Stimulated activated CD4-positive, alpha-beta T cell treated with anti-CD3 and anti-CD28 coated beads, Interleukin-12 subunit alpha, Interleukin-12 subunit beta, amount 100 ng/mL, for 48 hours (primary cell): ENCODE data around the gene FRMPD1.
A peak's percentile ranks its signal among the peaks of the same experiment; 100 is the strongest.

ENCODE experiments used
- DNase-seq, 3 donors: peaks; one replicate each; pipeline ENCODE4 v3.0.0-alpha.2; 2020; ENCODE audit warnings: low read depth in 2 of 3, low spot score in 1 of 3

Gene FRMPD1

DNA sequence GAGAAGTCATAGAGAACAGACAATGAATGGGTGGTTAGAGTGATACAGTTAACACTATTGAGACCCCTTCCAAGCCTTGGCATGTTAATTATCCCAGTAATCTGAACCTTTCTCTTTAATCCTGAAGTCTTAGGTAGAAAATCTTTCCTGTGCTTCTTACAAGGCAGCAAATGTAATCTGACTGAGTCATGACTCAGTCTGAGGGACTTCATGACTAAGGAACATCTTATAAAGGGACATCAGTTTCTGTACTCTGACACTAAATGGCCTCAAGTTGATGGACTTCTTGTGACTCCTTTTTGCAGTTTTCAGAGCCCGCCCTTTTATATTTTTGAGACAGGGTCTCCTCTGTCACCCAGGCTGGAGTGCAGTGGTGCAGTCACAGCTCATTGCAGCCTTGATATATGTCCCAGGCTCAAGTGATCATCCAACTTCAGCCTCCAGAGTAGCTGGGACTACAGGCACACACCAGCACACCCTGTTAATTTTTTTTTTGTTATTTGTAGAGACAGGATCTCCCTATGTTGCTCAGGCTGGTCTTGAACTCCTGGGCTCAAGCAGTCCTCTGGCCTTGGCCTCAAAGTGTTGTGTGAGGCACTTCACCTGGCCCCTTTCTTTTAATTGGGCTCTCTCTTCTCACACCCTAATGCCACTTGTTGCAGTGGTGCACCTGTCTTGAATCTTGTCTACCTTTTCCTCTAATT lies 124.6 kb downstream of the FRMPD1 start:
- DNase-seq, result no peak

GRCh38 chr9:37776328-37776727 lies 125.6 kb downstream of the FRMPD1 start:
- DNase-seq, result no peak

DNA sequence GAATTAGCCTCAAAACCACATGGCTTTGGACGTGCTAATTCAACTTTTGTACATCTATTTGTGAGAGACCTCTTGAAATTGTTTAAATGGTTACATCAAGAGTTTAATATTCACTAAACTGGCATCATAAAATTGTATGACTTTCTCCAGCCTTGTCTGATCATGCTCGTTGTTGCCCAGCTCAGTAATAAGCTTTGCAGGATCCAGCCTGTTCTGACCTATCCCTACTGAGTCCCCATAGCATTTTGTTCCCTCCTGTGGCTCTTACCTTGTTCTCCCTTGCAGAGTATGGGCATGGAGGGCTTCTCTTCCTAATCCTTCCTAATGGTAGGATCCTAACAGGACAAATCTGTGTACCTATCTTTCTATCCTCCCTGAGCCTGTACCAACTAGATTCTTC lies 127.8 kb downstream of the FRMPD1 start:
- no peak for DNase-seq

DNA sequence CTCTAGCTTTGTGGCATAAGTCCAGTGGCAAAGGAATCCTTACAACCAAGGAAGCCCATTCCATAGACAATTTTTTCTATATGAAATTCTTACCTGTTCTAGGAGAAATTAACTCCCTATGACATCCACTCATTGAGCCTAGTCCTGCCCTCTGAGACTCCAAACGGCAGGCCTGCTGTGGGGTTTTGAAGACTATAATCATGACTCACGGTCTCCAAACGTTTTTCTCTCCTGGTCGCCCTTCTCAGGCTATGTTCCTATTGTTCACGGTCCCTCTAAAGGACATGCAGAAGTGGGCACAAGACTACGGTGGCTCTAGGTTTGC lies 133.5 kb downstream of the FRMPD1 start:
- DNase-seq, result no peak

- DNase-seq, result peak; percentile 75 to 86 (median 80)
Observed at GRCh38 chr9:37784616-37785483, 134.1 kb downstream of the FRMPD1 start, which contains the start of gene EXOSC3. Gene EXOSC3 (minus strand): TSS chr9:37785064. CDS start chr9:37785044, 20 bp downstream.

- no peak for DNase-seq
Observed at GRCh38 chr9:37787059-37787458, 136.3 kb downstream of the FRMPD1 start.

GRCh38 chr9:37788332-37788731 lies 137.6 kb downstream of the FRMPD1 start:
- DNase-seq, result no peak

GRCh38 chr9:37790096-37790495 lies 139.3 kb downstream of the FRMPD1 start:
- no peak for DNase-seq

- DNase-seq, result no peak
Observed at GRCh38 chr9:37792122-37792521, 141.4 kb downstream of the FRMPD1 start.

- DNase-seq, result no peak
Observed at GRCh38 chr9:37796232-37796631, 145.5 kb downstream of the FRMPD1 start.
